PC-9 (cell line): Measurements from ENCODE around the gene PHPT1.

ENCODE experiments used
- EZH2 ChIP-seq: fragments of 200-600 bp; sonication (generic); IDR thresholded peaks from 2 replicates; pipeline ENCODE4 v1.8.0; 2017; ENCODE audit warnings: antibody characterized with exemption, low read depth
- TF ChIP-seq, protein P1 (sequence below): fragments of 200-600 bp; sonication (generic); conservative IDR thresholded peaks from 2 replicates; pipeline ENCODE4 v1.6.1; 2017; ENCODE audit warnings: mixed run types, antibody characterized with exemption, mild to moderate bottlenecking, moderate library complexity

DNA sequence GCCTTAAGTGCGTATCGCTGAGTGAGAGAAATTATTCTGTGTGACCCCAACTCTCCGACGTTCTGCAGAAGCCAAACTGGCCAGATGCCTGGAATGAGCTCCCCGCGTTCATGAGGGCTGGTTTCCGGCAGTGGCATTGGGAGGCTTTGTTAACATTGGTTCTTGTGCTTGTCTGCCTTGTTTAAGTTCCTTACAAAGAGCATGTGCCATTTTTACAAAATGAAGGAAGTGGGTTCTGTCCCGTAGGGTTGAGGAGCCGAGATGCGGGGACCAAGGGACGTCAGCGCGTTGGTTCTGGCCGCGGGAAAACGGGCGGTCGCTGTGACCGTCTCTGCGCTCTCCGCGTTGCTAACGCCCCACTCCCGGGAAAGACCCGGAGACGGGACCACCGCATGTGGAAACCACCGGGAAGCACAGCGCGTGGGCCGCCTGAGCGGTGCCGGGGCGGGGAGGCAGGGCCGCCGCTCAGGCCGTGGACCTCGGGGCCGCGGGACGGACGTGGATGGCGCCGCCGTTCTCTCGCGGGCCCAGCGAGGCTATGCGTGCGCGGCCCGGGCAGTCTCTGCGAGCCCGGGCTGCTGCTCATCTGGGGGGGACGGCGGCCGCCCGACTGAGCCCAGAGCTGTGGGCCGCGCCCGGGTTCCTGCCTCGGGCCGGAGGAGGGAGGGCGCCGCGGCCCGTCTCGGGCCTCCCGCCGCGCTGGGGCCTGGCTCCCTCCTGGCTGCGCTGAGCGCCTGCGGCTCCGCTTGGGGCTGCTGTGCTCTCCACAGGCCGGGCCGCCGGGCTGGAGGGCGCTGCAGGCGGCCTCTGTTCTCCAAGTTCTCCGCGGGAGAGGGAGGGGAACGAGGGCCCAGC, 28.0 kb upstream of the PHPT1 start:
- TF ChIP-seq, protein P1, sequence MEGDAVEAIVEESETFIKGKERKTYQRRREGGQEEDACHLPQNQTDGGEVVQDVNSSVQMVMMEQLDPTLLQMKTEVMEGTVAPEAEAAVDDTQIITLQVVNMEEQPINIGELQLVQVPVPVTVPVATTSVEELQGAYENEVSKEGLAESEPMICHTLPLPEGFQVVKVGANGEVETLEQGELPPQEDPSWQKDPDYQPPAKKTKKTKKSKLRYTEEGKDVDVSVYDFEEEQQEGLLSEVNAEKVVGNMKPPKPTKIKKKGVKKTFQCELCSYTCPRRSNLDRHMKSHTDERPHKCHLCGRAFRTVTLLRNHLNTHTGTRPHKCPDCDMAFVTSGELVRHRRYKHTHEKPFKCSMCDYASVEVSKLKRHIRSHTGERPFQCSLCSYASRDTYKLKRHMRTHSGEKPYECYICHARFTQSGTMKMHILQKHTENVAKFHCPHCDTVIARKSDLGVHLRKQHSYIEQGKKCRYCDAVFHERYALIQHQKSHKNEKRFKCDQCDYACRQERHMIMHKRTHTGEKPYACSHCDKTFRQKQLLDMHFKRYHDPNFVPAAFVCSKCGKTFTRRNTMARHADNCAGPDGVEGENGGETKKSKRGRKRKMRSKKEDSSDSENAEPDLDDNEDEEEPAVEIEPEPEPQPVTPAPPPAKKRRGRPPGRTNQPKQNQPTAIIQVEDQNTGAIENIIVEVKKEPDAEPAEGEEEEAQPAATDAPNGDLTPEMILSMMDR = no peak
- no peak for TF ChIP-seq EZH2
